Mononuclear cell (primary cell): ENCODE results near the gene PPFIA4. TPM values are rescaled to one million over a fixed set of nuclear protein-coding genes. Genes with fewer than 3 reads are reported as not detected.

Experiments
- H3K27me3 ChIP-seq: 2 replicates; pipeline ENCODE4 v1.6.0; 2011; ENCODE audit warnings: low read length, control low read depth; ENCODE audit not compliant: insufficient read depth
- H3K4me1 ChIP-seq: 2 replicates; pipeline ENCODE4 v1.5.1; 2011; ENCODE audit warnings: mild to moderate bottlenecking, low read length, control low read depth; ENCODE audit not compliant: insufficient read depth
- H3K4me3 ChIP-seq: 2 replicates; pipeline ENCODE4 v1.5.1; 2011; ENCODE audit warnings: mild to moderate bottlenecking, low read length, moderate library complexity
- H3K9me3 ChIP-seq: 2 replicates; pipeline ENCODE4 v1.5.1; 2011; ENCODE audit warnings: low read depth, mild to moderate bottlenecking, control low read depth, low read length
- total RNA-seq: library from RNA; depleted of rRNA; stranded (reverse); fragments of >200 nt; gene quantifications from one replicate; pipeline ENCODE4 v1.2.3, GENCODE V29; 2012

PPFIA4 gene
- total RNA-seq, 1 donor: 0.73 TPM

- H3K9me3 ChIP-seq: no peaks in the 10 kb centered on the region
- no peak overlapping the region for H3K4me3 ChIP-seq
- H3K27me3 ChIP-seq: no peaks in the 10 kb centered on the region
- no peaks in the 10 kb centered on the region for H3K4me1 ChIP-seq
Measured at GRCh38 chr1:203033287-203033686, 7.0 kb downstream of the PPFIA4 start.

- no peaks in the 10 kb centered on the region for H3K27me3 ChIP-seq
- no peaks in the 10 kb centered on the region for H3K9me3 ChIP-seq
Measured at GRCh38 chr1:203033917-203034316, 7.6 kb downstream of the PPFIA4 start.

GRCh38 chr1:203034422-203035110 lies 8.3 kb downstream of the PPFIA4 start:
- H3K9me3 ChIP-seq: no peaks in the 10 kb centered on the region
- no peak overlapping the region for H3K4me3 ChIP-seq
- no peaks in the 10 kb centered on the region for H3K27me3 ChIP-seq
- H3K4me1 ChIP-seq: no peaks in the 10 kb centered on the region

More at GRCh38 chr1:203033917-203034316, 7.6 kb downstream of the PPFIA4 start:
- Histone ChIP-seq H3K4me3 (no peak overlapping the region), H3K4me1 (no peaks in the 10 kb centered on the region)

GRCh38 chr1:203035111-203036000 lies 9.1 kb downstream of the PPFIA4 start:
- Histone ChIP-seq H3K4me1 (no peaks in the 10 kb centered on the region), H3K9me3 (no peaks in the 10 kb centered on the region), H3K27me3 (no peaks in the 10 kb centered on the region), H3K4me3 (no peak overlapping the region)

GRCh38 chr1:203036135-203036534 lies 9.8 kb downstream of the PPFIA4 start:
- Histone ChIP-seq H3K27me3 (no peaks in the 10 kb centered on the region), H3K4me1 (no peaks in the 10 kb centered on the region), H3K4me3 (no peak overlapping the region), H3K9me3 (no peaks in the 10 kb centered on the region)

- no peaks in the 10 kb centered on the region for H3K9me3 ChIP-seq
- H3K27me3 ChIP-seq: no peaks in the 10 kb centered on the region
- no peaks in the 10 kb centered on the region for H3K4me1 ChIP-seq
- H3K4me3 ChIP-seq: no peak overlapping the region
Measured at GRCh38 chr1:203036537-203036936, 10.2 kb downstream of the PPFIA4 start.

- Histone ChIP-seq H3K4me3 (no peak overlapping the region), H3K9me3 (no peaks in the 10 kb centered on the region), H3K4me1 (no peaks in the 10 kb centered on the region), H3K27me3 (no peaks in the 10 kb centered on the region)
Measured at GRCh38 chr1:203037509-203038190, 11.4 kb downstream of the PPFIA4 start.

GRCh38 chr1:203038217-203038741 lies 12.0 kb downstream of the PPFIA4 start:
- Histone ChIP-seq H3K27me3 (no peaks in the 10 kb centered on the region), H3K4me1 (no peaks in the 10 kb centered on the region), H3K9me3 (no peaks in the 10 kb centered on the region), H3K4me3 (no peak overlapping the region)

GRCh38 chr1:203038891-203039608 lies 12.8 kb downstream of the PPFIA4 start:
- Histone ChIP-seq H3K9me3 (no peaks in the 10 kb centered on the region), H3K4me3 (no peak overlapping the region), H3K27me3 (no peaks in the 10 kb centered on the region), H3K4me1 (no peaks in the 10 kb centered on the region)

GRCh38 chr1:203039609-203040512 lies 13.6 kb downstream of the PPFIA4 start:
- Histone ChIP-seq H3K4me3 (no peak overlapping the region), H3K4me1 (no peaks in the 10 kb centered on the region), H3K9me3 (no peaks in the 10 kb centered on the region), H3K27me3 (no peaks in the 10 kb centered on the region)

GRCh38 chr1:203040513-203041275 lies 14.4 kb downstream of the PPFIA4 start:
- Histone ChIP-seq H3K4me1 (no peaks in the 10 kb centered on the region), H3K27me3 (no peaks in the 10 kb centered on the region), H3K4me3 (no peak overlapping the region), H3K9me3 (no peaks in the 10 kb centered on the region)

GRCh38 chr1:203041351-203041932 lies 15.2 kb downstream of the PPFIA4 start:
- no peaks in the 10 kb centered on the region for H3K4me1 ChIP-seq
- H3K4me3 ChIP-seq: no peak overlapping the region
- no peaks in the 10 kb centered on the region for H3K9me3 ChIP-seq
- H3K27me3 ChIP-seq: no peaks in the 10 kb centered on the region
